Uterus (tissue), 4 donors: ENCODE results near the gene TACR2. TPM values are rescaled to one million over a fixed set of nuclear protein-coding genes. Genes with fewer than 3 reads are reported as not detected.

Source experiments
- DNase-seq, 2 donors: peaks; one replicate each; pipeline ENCODE4 v3.0.0-alpha.2; 2019 to 2020
- H3K27ac ChIP-seq, 2 donors: fragments of 200-600 bp; sonication (generic); 1 replicate in 1 of 2; 2 replicates in 1 of 2; pipeline ENCODE4 v1.5.1; 2016 to 2018
- H3K27me3 ChIP-seq, 2 donors: fragments of 200-600 bp; sonication (generic); one replicate each; pipeline ENCODE4 v1.5.1; 2018 to 2019; ENCODE audit warnings: control low read depth in 1 of 2
- H3K36me3 ChIP-seq, 2 donors: fragments of 200-600 bp; sonication (generic); one replicate each; pipeline ENCODE4 v1.5.1; 2019; ENCODE audit warnings: control low read depth in 1 of 2
- H3K4me1 ChIP-seq, 2 donors: fragments of 200-600 bp; sonication (generic); one replicate each; pipeline ENCODE4 v1.5.1; 2018 to 2019; ENCODE audit warnings: control low read depth in 1 of 2
- H3K4me3 ChIP-seq, 2 donors: fragments of 200-600 bp; sonication (generic); 1 replicate in 1 of 2; 2 replicates in 1 of 2; pipeline ENCODE4 v1.5.1; 2018 to 2019; ENCODE audit warnings: mild to moderate bottlenecking in 1 of 2
- H3K9me3 ChIP-seq, 2 donors: fragments of 200-600 bp; sonication (generic); one replicate each; pipeline ENCODE4 v1.5.1; 2019; ENCODE audit warnings: control low read depth in 1 of 2
- CTCF ChIP-seq, 4 experiments: fragments of 200-600 bp in 2 of 4; fragments of 450-650 bp in 2 of 4; sonication (generic) in 2 of 4; IDR thresholded peaks; one replicate each; pipeline ENCODE4 v1.5.1; 2016 to 2019; ENCODE audit warnings: antibody characterized with exemption in 4 of 4, mild to moderate bottlenecking in 2 of 4, moderate library complexity in 1 of 4
- POLR2A ChIP-seq, 2 donors: fragments of 450-650 bp; IDR thresholded peaks; one replicate each; pipeline ENCODE4 v1.6.1; 2016; ENCODE audit warnings: antibody characterized with exemption in 2 of 2, mild to moderate bottlenecking in 1 of 2, moderate library complexity in 1 of 2
- intact Hi-C: fragments of 100-400 bp; cut with DNase I; formaldehyde crosslinking; loops from one replicate; pipeline ENCODE4 v1.15.1; 2023; ENCODE audit warnings: low total_unique reads
- total RNA-seq, 4 donors: library from RNA; depleted of rRNA in 3 of 4; stranded (reverse); fragments of >200 nt in 3 of 4; gene quantifications; one replicate each; pipeline versions ENCODE4 v1.1.0 to v1.2.4, GENCODE V29; 2014 to 2023
- donor health status: DM: yes; HTN: yes; CAD: no.

TACR2 gene
- total RNA-seq, 4 donors from 2014 or later, result 0.28 to 35.0 (median 13.8) TPM

GRCh38 chr10:69434926-69435325 is 18.2 kb upstream of the TACR2 start:
- H3K27ac ChIP-seq, result no peak overlapping the region
- intact Hi-C loops, result no loop called here
- no peaks in the 10 kb centered on the region for H3K27me3 ChIP-seq
- H3K4me3 ChIP-seq, result no peak overlapping the region
- no peaks in the 10 kb centered on the region for H3K9me3 ChIP-seq
- peaks cover 0 to 11% of the 10 kb centered on the region in 2 donors for H3K4me1 ChIP-seq
- DNase-seq, result no peak
- H3K36me3 ChIP-seq, result no peaks in the 10 kb centered on the region
- TF ChIP-seq POLR2A (IDR thresholded peaks at IDR 0.05) (no peak), CTCF (IDR thresholded peaks at IDR 0.05) (no peak)

GRCh38 chr10:69434169-69434568 is 17.5 kb upstream of the TACR2 start:
- intact Hi-C loops, result no loop called here
- H3K27me3 ChIP-seq, result no peaks in the 10 kb centered on the region
- no peak for DNase-seq
- TF ChIP-seq CTCF (IDR thresholded peaks at IDR 0.05) (no peak), POLR2A (IDR thresholded peaks at IDR 0.05) (no peak)
- H3K4me1 ChIP-seq, result peaks cover 0 to 6% of the 10 kb centered on the region in 2 donors
- H3K27ac ChIP-seq, result no peak overlapping the region
- no peak overlapping the region for H3K4me3 ChIP-seq
- H3K9me3 ChIP-seq, result no peaks in the 10 kb centered on the region
- H3K36me3 ChIP-seq, result no peaks in the 10 kb centered on the region

GRCh38 chr10:69428165-69428564 is 11.4 kb upstream of the TACR2 start:
- Histone ChIP-seq H3K4me3 (no peak overlapping the region), H3K27me3 (no peaks in the 10 kb centered on the region), H3K4me1 (no peaks in the 10 kb centered on the region), H3K9me3 (no peaks in the 10 kb centered on the region), H3K27ac (no peak overlapping the region), H3K36me3 (no peaks in the 10 kb centered on the region)
- intact Hi-C loops, result loop anchor here (5.0 kb wide), 1 partner anchor 79 kb away; no protein-coding TSS in a partner anchor
- no peak for DNase-seq
- no peak for TF ChIP-seq CTCF (IDR thresholded peaks at IDR 0.05)

- Histone ChIP-seq H3K9me3 (no peaks in the 10 kb centered on the region), H3K36me3 (no peaks in the 10 kb centered on the region), H3K4me1 (no peaks in the 10 kb centered on the region), H3K27ac (peak overlapping the region; percentile 52 to 65), H3K27me3 (no peaks in the 10 kb centered on the region), H3K4me3 (no peak overlapping the region)
- TF ChIP-seq POLR2A (IDR thresholded peaks at IDR 0.05), result no peak
- no peak for TF ChIP-seq CTCF (IDR thresholded peaks at IDR 0.05)
- intact Hi-C loops, result loop anchor here (5.0 kb wide), 1 partner anchor 81 kb away; no protein-coding TSS in a partner anchor
- DNase-seq, result no peak
Measured at GRCh38 chr10:69426376-69426727, 9.6 kb upstream of the TACR2 start.

GRCh38 chr10:69425511-69426298 is 9.0 kb upstream of the TACR2 start:
- Histone ChIP-seq H3K36me3 (no peaks in the 10 kb centered on the region), H3K27me3 (no peaks in the 10 kb centered on the region), H3K9me3 (no peaks in the 10 kb centered on the region), H3K4me3 (no peak overlapping the region), H3K27ac (peak overlapping the region; percentile 52 to 65), H3K4me1 (no peaks in the 10 kb centered on the region)
- TF ChIP-seq CTCF (IDR thresholded peaks at IDR 0.05) (no peak), POLR2A (IDR thresholded peaks at IDR 0.05) (no peak)
- DNase-seq, result no peak
- intact Hi-C loops, result loop anchor here (5.0 kb wide), 1 partner anchor 82 kb away; no protein-coding TSS in a partner anchor
